H4 (cell line): Measurements from ENCODE around the gene ACP2. TPM values are rescaled to one million over a fixed set of nuclear protein-coding genes. Genes with fewer than 3 reads are reported as not detected.

Experiments
- DNase-seq: peaks from one replicate; pipeline ENCODE4 v3.0.0-alpha.2; 2015; ENCODE audit warnings: low spot score
- total RNA-seq: library from RNA; depleted of rRNA; stranded (reverse); fragments of >200 nt; shearing (Covaris generic); gene quantifications from 2 replicates; pipeline ENCODE4 v1.2.3, GENCODE V29; 2014

ACP2 gene
- total RNA-seq, 1 experiment from 2014 or later = 24.0 TPM

DNA sequence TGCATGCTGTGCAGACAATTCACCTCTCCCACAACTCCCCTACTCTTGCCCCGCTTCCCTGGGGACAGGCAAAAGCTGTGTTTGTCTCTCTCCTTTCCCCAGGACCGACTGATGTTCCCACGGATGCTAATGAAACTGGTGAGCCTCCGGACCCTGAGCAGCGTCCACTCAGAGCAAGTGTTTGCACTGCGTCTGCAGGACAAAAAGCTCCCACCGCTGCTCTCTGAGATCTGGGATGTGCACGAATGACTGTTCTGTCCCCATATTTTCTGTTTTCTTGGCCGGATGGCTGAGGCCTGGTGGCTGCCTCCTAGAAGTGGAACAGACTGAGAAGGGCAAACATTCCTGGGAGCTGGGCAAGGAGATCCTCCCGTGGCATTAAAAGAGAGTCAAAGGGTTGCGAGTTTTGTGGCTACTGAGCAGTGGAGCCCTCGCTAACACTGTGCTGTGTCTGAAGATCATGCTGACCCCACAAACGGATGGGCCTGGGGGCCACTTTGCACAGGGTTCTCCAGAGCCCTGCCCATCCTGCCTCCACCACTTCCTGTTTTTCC, 19.9 kb upstream of the ACP2 start:
- DNase-seq = no peak

DNA sequence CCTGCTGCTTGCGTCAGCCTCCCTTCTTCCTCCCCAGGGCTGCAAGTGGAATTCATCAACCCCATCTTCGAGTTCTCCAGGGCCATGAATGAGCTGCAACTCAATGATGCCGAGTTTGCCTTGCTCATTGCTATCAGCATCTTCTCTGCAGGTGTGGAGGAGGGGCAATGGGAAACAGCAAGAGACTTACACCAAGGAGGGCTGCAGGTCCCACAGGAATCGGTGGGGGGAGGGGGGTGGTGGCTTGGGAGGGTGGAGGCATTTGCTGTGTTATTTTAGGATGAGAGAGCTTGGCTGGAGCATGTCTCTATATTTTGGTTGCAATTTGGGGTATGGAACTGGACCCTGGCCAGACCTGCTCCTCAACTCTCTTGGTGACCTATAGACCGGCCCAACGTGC, 19.3 kb upstream of the ACP2 start:
- DNase-seq = no peak

DNA sequence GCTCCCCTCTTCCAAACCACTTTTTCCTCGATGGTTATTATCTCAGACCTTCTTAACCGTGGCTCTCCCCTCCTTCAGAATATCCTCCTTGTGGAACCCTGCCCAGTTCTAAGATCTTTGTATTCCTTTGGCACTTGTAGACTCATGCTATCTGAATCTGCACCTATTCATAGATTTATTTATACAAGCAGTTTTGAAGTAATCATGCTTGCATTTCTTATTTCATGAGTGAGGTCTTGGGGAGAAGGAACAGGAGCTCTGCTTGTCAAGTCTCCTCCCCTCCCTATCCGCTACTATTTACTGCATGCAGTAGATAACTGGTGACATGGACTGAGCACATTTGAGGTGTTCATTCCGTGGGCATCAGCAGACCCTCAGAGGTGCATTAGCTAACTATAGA, 15.9 kb upstream of the ACP2 start:
- no peak for DNase-seq

DNA sequence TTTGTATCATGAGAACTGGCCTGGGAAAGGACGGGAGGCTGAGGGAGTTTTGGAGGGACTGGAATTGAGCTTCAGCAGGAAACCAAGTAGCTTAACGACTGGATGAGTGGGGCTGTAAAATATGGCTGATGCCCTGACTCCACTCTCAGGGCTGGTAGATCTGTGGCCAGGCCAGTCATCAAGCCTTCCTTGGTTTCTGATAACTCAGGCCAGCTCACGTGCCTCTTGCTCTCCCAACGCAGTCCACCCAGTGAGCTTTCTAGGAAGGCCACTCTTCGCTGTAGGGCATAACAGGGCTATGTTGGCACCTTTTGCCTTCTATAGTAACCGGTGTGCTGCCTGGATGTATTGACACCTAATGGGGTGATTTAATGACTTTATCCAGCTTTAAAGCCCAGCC, 15.5 kb upstream of the ACP2 start:
- DNase-seq = no peak

DNA sequence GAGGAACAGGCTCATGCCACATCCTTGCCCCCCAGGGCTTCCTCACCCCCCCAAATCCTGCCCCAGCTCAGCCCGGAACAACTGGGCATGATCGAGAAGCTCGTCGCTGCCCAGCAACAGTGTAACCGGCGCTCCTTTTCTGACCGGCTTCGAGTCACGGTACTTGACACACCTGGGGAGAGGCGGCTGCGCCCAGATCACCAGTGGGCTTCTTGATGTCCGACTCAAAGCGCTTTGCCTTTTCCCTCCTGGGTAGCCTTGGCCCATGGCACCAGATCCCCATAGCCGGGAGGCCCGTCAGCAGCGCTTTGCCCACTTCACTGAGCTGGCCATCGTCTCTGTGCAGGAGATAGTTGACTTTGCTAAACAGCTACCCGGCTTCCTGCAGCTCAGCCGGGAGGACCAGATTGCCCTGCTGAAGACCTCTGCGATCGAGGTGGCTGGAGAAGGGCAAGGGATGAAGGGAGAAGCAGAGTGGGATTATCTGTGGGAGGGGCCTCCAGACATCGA, 12.7 kb upstream of the ACP2 start:
- no peak for DNase-seq

DNA sequence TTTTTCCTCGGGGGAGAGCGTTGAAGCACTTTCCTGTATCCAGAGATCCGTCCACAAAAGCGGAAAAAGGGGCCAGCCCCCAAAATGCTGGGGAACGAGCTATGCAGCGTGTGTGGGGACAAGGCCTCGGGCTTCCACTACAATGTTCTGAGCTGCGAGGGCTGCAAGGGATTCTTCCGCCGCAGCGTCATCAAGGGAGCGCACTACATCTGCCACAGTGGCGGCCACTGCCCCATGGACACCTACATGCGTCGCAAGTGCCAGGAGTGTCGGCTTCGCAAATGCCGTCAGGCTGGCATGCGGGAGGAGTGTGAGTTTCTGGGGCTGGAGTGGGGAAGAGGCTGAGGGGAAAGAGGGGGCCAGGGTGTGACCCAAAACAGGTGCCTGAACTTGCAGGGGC, 11.8 kb upstream of the ACP2 start:
- no peak for DNase-seq

DNA sequence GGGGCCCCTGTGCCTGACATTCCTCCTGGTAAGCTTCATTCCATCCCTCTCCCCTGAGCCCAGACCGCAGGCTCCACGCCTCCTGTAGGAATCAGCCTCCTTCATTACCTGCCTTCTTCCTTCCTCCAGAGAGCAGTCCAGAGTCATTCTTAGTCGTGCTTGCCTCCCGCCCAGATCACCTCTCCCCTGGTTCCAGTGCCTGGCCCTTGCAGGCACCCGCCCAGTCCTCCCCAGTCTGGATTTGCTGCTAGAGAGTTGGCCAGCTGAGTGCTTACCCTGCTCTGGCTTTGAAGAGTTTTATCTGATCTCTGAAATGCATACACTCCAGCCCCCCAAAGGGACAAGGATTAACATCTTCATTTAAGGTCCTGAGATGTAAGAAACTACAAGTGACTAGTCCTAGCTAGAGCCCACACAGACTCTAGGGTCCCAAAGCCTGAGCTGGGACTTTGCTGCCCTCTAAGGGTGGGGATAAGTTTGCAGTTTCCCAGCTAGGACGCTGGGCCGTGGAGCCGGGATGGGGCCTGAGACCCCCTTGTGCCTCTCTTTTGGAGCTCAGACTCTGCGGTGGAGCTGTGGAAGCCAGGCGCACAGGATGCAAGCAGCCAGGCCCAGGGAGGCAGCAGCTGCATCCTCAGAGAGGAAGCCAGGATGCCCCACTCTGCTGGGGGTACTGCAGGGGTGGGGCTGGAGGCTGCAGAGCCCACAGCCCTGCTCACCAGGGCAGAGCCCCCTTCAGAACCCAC, 10.8 kb upstream of the ACP2 start:
- peak; percentile 27 for DNase-seq

DNA sequence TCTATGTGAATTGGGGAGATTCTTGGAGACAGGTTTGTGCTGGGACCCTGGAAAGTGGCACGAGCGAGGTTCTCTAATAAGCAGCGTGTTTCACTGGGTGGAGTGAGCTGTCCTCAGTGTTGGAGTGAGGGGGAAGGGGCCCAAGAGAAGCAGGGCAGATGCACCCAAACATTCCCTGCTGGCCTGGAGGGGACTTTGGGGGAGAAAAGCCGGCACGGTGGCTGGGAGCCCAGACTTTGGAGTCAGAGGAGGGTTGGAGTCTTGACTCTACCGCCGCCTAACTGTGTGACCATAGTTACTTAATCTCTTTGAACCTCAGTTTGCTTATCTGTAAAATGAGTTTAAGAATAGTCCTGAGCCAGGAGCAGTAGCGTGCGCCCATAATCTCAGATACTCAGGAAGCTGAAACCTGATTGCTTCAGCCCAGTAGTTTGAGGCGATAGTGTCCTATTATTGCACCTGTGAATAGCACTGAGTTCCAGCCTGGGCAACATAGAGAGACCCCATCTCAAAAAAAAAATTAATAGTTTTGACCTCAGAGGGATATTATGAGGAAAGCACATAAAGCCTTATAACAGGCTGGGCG, 9.8 kb upstream of the ACP2 start:
- no peak for DNase-seq

DNA sequence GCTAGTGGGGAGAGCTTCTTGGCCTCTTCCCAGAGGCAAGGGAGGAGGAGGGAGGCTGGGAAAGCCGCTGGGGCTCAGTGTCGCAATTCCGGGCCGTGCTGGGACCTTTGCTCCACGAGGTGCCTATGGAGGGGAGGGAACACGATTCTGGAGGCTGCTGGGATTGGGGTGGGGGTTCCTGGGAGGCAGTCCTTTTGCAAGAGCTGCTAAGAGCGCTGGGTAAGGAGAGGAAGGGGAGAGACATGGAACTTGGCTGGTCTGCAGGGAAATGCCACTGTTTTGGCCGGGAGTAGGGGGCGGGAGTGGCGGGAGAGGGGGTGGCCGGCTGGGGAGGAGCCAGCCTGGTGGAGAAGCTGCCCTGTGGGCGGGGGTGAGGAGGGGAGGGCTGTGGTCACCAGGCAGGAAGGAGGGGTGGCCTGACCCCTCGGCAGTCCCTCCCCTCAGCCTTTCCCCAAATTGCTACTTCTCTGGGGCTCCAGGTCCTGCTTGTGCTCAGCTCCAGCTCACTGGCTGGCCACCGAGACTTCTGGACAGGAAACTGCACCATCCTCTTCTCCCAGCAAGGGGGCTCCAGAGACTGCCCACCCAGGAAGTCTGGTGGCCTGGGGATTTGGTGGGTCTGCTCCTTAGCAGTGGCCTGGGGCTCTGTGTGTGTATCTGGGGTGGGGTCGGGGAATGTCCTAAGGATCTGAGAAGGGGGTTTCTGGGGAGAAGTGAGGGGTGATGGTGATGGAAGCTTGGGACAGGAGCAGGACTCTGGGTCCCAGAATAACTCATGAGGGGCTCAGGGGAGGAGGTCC, 9.1 kb upstream of the ACP2 start, which contains the start of gene NR1H3:
TSS of gene NR1H3 (plus strand) at position 480 of the 800 bp plus-strand sequence. CDS start 1,221 bp downstream, outside the sequence.
- peak; percentile 68 for DNase-seq

DNA sequence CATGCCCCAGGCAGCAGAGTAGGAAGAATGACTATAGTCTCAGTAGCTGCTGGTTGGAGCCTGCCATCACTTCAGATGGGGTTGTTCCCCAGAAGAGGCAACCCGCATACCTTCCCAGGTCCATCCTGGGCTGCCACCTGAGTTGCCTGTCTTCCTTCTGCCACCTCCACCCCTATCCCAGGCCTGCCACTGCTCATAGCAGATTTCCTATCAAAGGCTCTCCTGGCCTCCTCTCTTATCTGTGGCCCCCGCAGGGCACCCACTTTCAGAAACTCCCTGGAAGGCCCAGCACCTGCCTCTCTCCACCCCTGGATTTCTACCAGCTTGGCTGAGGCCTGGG, 8.5 kb upstream of the ACP2 start:
- no peak for DNase-seq

DNA sequence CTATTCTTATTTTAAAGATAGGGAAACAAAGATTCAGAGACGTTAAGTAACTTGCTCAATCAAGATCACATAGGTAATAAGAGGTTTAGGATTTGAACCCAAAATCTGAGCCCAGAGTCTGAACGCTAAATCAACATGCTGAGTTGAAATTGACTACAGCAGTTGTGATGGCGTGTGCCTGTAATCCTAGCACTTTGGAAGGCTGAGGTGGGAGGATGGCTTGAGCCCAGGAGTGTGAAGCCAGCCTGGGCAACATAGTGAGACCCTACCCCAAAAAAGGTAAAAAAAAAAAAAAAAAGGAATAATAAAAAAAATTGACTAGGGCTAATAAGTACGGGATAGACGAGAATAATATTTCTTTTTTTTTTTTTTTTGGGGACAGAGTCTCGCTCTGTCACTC, 7.8 kb upstream of the ACP2 start:
- DNase-seq = no peak

DNA sequence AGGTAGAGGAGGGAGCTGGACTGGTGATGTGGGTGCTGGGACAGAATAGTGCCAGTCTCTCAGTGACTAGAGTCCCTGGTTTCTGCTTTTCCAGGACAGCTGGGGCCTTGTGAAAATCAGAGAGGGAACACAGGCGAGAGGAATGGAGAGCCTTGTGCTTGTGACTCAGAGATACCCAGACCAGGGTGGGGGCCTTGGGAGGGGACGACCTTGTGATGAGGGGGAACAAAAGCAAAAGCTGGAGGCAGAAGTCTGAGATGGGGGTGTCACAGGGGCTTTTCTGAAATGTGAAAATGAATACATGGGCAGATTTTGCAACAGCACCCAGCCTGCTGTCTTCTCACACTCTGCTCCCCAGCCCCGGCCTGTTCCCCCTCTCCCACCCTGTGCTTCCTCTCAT, 5.8 kb upstream of the ACP2 start:
- no peak for DNase-seq

DNA sequence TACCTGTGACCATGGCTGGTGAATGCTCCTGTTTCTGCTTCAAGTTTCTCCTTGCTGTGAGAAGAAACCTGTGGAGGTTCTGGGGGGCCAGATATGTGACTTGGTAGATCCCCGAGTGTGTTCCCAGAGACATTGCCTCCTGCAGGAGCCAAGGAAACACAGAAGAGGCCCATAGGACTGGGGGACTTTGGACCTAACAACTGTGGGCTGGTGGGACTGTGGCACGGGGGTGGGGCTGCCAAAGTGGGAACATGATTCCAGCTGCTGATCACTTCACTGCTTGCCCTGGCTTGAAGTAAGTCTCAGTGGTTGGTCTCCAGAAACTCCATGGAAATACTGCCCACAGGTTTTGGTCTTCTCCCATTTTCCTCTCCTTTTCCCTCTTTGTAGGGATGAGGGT, 5.0 kb upstream of the ACP2 start:
- DNase-seq = no peak

DNA sequence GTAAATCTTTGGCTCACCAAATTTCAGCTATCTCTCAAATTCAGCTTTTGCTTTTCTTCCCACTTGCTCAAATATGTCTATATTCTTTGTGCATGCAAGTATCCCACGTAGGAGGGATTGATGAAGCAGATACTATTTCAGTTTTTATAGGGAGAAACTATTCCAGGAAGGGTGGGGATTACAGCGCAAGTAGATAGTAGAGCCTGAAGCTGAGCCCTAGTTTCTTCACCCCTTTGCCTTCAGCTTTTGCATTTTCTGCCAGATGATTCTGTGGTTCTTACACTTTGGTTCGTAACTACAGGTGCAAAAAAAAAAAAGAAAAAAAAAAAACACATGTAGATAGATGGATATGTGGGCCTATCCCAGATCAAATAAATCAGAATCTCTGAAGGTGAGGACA, 3.1 kb upstream of the ACP2 start:
- no peak for DNase-seq

DNA sequence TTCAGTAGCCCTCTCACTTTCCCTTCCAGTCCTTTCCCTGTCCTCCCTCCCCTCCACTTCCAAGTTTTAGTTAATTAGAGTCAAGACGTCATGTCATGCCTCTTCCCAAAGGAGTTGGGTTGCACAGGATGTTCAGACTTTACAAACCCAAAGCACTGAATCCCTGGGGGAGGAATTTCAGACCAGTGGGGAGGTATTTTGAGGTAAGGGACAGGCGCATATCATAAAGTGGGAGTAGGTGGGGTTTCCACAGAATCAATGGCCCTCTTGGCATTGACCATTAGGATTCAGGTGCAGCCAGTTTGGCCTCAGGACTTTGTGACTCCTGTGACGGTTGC, 733 bp upstream of the ACP2 start:
- DNase-seq = no peak

DNA sequence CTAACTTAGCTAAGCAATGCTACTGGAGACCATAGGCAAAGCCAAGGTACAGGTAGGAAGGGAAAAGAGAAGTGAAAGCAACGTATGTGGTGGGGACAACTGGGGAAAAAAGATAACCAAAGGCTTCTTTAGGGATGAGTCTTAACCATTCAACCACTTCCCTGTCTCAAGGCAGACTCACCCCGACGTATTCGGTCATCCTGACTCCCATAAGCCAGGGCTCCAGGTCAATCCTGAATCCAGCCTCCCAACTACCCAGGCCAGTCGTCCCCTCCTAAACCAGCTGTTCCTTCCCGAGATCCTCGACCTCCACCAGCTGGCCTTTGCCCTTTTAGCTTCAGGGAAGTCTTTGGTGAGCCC, 330 bp downstream of the ACP2 start:
- DNase-seq = no peak

DNA sequence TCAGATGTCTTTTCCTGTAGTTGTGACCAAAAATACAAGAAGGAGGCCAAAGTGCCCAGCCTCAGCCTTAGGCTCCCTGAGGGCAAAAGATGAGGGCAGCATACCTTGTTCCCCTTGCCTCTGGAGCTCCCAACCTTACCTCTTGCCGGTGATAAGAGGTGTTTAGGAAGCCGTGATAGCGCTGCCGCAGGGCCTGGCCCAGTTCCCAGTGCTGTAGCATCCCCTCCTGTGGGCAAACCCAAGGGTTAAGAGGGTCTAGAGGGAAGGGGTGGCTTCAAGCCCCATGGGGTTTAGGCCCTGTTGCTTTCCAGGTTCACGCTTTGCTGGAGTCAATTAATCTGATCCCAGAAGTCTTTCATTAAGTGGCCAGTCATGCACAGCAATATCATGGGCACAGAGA, 1.1 kb downstream of the ACP2 start:
- DNase-seq = no peak

DNA sequence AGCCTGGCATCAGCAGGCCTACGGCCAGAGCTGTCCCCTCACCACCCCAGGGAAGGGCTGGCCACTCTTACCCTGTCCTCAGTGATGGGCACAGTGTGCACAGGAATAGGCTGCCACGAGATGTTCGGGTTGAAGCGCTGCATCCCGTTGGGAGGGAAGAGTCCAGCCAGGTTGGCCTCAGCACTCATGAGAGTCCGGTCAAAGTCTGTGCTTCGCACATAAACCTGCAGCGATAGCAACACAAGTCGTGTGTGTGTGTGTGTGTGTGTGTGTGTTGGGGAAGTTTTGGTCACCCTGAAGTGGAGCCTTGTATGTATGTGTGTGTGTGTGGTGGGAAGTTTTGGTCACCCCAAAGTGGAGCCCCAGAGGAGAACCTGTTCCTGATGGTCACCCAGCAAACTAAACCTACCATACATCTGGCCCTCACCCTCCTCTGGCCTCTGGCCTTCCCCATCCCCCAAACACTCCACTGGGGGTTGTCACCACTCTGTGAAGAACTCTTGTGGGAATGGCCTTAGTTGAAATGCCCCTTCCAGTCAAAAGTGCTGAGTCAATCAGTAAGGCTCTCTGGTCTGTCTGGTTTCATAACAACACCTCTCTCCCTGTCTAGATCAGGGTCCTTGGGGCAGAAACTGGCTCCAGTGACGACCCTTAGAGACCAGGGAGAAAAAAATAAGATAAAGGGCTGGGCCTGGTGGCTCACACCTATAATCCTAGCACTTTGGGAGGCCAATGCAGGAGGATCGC, 2.8 kb downstream of the ACP2 start:
- no peak for DNase-seq

DNA sequence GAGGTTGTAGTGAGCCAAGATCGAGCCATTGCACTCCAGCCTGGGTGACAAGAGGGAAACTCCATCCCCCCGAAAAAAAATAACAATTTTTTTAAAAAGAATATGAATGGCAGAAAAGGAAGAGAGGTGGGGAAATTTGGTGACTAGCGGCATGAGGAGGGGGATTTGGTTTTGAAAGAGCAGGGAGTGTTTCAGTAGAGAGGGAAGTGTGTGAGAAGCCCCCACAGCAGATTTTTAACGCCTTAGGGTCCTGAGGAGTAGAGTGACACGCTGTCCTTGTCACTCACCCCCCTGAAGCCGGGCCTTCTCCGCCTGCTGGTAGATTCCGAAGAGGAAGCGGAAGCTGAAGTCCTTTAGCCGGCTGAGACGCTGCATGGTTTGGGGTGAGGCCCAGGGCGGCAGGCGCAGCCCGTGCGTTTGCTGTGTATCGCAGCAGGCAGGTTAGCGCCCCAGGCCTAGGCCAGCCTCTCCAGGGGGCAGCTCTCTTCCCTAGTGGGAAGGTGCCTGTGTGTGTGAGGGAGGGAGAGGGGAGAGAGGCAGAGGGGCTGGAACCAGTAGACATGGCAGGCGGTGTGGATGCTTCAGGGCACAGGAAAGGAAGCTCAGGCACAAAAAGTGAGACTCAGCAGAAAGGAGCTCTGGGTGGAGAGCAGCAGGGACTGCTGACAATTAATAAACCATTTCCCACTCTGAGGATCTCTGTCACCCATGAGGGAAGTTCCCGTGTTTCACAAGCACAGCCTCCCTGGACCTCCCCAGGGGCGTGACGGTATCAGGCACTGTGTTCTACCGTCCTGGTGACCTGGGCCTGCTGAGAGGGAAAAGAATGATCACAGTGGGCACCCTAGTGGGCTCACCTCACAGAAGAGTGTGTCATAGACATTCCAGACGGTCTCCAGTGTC, 3.9 kb downstream of the ACP2 start:
- DNase-seq = no peak

DNA sequence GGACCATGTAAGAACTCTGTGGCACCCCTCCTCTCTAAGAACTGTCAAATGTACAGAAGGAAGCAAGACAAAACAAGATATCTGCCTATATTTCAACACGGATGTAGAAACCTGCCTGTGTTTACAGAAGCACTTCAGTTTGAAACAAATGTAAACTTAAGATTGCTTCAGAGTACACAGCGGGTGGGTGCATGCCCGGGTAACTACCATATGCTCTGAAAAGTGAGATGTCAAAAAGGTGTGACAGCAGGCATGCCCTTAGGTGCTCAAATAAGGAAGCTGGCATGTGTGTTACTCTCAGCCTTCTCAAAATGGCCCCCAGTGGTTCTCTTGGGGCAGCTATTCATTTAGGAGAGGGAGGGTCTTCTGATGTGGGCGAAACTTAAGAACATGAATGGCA, 5.2 kb downstream of the ACP2 start:
- DNase-seq = no peak

DNA sequence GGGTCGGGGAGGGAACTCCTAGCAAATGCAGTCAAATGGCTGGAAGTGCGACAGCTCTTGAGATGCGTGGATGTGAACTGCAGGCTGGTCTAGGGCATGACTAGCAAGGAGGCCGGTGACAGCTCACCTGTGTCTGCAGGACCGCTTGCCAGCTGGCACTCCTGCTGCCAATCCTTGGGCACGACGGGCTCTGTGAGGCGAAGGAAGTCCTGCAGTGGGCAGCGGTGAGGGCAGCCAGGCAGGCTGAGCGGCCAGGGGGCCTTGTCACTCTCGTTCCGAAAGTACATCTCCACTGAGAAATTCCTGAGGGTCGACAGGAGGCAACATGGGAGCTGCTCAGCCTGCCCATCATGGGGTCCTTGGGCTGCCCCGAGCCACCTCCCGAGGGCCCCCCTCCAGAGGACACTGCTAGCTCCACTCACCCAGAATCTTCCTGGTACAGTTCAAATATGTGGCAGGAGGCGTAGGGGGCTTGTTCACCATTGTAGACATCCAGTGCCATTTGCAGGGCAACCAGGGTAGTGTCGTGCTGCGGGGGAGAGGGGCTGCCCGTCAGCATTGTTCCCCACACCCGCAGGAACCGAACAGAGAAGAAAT, 5.9 kb downstream of the ACP2 start:
- DNase-seq = no peak
